NK-92 treated with Interleukin-12 subunit alpha and Interleukin-12 subunit beta, amount 100 ng/mL, for 24 hours (cell line): ENCODE data around the gene TPPP.
"Not testable (repeated sequence)": the region's sequence is repeated elsewhere in the genome, so short reads cannot be mapped to it uniquely, and the experiment has no call there.

Source experiments
- DNase-seq: peaks from one replicate; lab custom pipeline; 2025; lab: John Stamatoyannopoulos, UW

The TPPP gene

GRCh38 chr5:645421-645820 lies 47.7 kb downstream of the TPPP start:
- no peak for DNase-seq

- no peak for DNase-seq
These were observed 48.2 kb downstream of the TPPP start for GRCh38 chr5:644971-645370.

- no peak for DNase-seq
These were observed 48.6 kb downstream of the TPPP start for GRCh38 chr5:644509-644908.

- DNase-seq = no peak
These were observed 49.3 kb downstream of the TPPP start for GRCh38 chr5:643811-644271.

GRCh38 chr5:643351-643801 lies 49.8 kb downstream of the TPPP start:
- DNase-seq = no peak

- no peak for DNase-seq
These were observed 50.7 kb downstream of the TPPP start for GRCh38 chr5:642481-642880.

GRCh38 chr5:641331-641765 lies 51.8 kb downstream of the TPPP start:
- DNase-seq = no peak

- DNase-seq = no peak
These were observed 52.5 kb downstream of the TPPP start for GRCh38 chr5:640461-641330.

- DNase-seq = no peak
These were observed 53.5 kb downstream of the TPPP start for GRCh38 chr5:639584-640213.

GRCh38 chr5:639253-639530 lies 54.0 kb downstream of the TPPP start:
- DNase-seq = no peak

GRCh38 chr5:638501-639252 lies 54.5 kb downstream of the TPPP start:
- DNase-seq = no peak

GRCh38 chr5:637581-638450 lies 55.3 kb downstream of the TPPP start:
- DNase-seq = no peak

GRCh38 chr5:636951-637350 lies 56.2 kb downstream of the TPPP start:
- no peak for DNase-seq

GRCh38 chr5:635306-636055 lies 57.7 kb downstream of the TPPP start:
- no peak for DNase-seq

GRCh38 chr5:634191-634590 lies 59.0 kb downstream of the TPPP start:
- no peak for DNase-seq

- DNase-seq = no peak
These were observed 59.6 kb downstream of the TPPP start for GRCh38 chr5:633501-633955.

GRCh38 chr5:628351-629205 lies 64.6 kb downstream of the TPPP start:
- not testable (repeated sequence) for DNase-seq

- no peak for DNase-seq
These were observed 65.3 kb downstream of the TPPP start for GRCh38 chr5:627840-628239.

GRCh38 chr5:626850-627249 lies 66.3 kb downstream of the TPPP start:
- no peak for DNase-seq

GRCh38 chr5:625516-625915 lies 67.6 kb downstream of the TPPP start:
- DNase-seq = no peak
